Chondrocyte (in vitro differentiated cells): ENCODE measurements around the gene MACROD2. TPM values are rescaled to one million over a fixed set of nuclear protein-coding genes. Genes with fewer than 3 reads are reported as not detected.
A peak's percentile ranks its signal among the peaks of the same experiment; 100 is the strongest.
"Not testable (repeated sequence)": the region's sequence is repeated elsewhere in the genome, so short reads cannot be mapped to it uniquely, and the experiment has no call there.

ENCODE experiments used
- DNase-seq: peaks from one replicate; pipeline ENCODE4 v3.0.0; 2021; ENCODE audit warnings: mixed read lengths, low spot score
- H3K27ac Mint-ChIP-seq: one replicate; pipeline ENCODE4 v1.8.0; 2021; ENCODE audit warnings: mild to moderate bottlenecking, moderate library complexity, mixed read lengths; ENCODE audit not compliant: unreplicated experiment
- H3K27me3 Mint-ChIP-seq: 2 replicates; pipeline ENCODE4 v1.8.0; 2021; ENCODE audit warnings: low read depth, mixed read lengths
- H3K36me3 Mint-ChIP-seq: 2 replicates; pipeline ENCODE4 v1.8.0; 2021; ENCODE audit warnings: low read depth, mixed read lengths
- H3K4me1 Mint-ChIP-seq: 2 replicates; pipeline ENCODE4 v1.8.0; 2021; ENCODE audit warnings: low read depth, mild to moderate bottlenecking, mixed read lengths
- H3K4me3 Mint-ChIP-seq: one replicate; pipeline ENCODE4 v1.8.0; 2021; ENCODE audit warnings: mild to moderate bottlenecking, moderate library complexity, mixed read lengths; ENCODE audit not compliant: unreplicated experiment
- H3K9me3 Mint-ChIP-seq: 2 replicates; pipeline ENCODE4 v1.8.0; 2021; ENCODE audit warnings: low read depth, mixed read lengths
- CTCF ChIP-seq: fragments of 200-600 bp; sonication (generic); IDR thresholded peaks from 2 replicates; pipeline ENCODE4 v1.5.0; 2021; ENCODE audit warnings: antibody characterized with exemption, mild to moderate bottlenecking, moderate library complexity
- total RNA-seq: library from RNA; stranded (reverse); gene quantifications from 3 replicates; pipeline ENCODE4 v1.2.1, GENCODE V29; 2021

Gene MACROD2
- total RNA-seq, 1 donor from 2014 or later: 3.2 TPM

- no peak overlapping the region for H3K4me3 Mint-ChIP-seq
- no peak for DNase-seq
- no peaks in the 10 kb centered on the region for H3K36me3 Mint-ChIP-seq
- no peak for TF ChIP-seq CTCF
- H3K27me3 Mint-ChIP-seq: no peaks in the 10 kb centered on the region
- H3K27ac Mint-ChIP-seq: no peak overlapping the region
- no peaks in the 10 kb centered on the region for H3K4me1 Mint-ChIP-seq
- H3K9me3 Mint-ChIP-seq: peaks cover 15% of the 10 kb centered on the region
Observed at GRCh38 chr20:15977758-15978157, 1982.4 kb downstream of the MACROD2 start.

- DNase-seq, H3K9me3 Mint-ChIP-seq, H3K27me3 Mint-ChIP-seq, H3K4me1 Mint-ChIP-seq, H3K4me3 Mint-ChIP-seq, H3K36me3 Mint-ChIP-seq: not testable (repeated sequence)
- H3K27ac Mint-ChIP-seq: peak overlapping the region; percentile 69
Observed at GRCh38 chr20:15985494-15986368, 1990.4 kb downstream of the MACROD2 start.

- Mint-ChIP-seq H3K27me3 (peaks cover 4% of the 10 kb centered on the region), H3K4me3 (no peak overlapping the region), H3K36me3 (no peaks in the 10 kb centered on the region), H3K27ac (no peak overlapping the region), H3K4me1 (no peaks in the 10 kb centered on the region), H3K9me3 (no peaks in the 10 kb centered on the region)
- no peak for DNase-seq
- TF ChIP-seq CTCF: no peak
Observed at GRCh38 chr20:15986690-15987089, 1991.4 kb downstream of the MACROD2 start.

GRCh38 chr20:15991279-15991678 lies 1996.0 kb downstream of the MACROD2 start:
- peaks cover 6% of the 10 kb centered on the region for H3K9me3 Mint-ChIP-seq
- no peaks in the 10 kb centered on the region for H3K36me3 Mint-ChIP-seq
- H3K27ac Mint-ChIP-seq: no peak overlapping the region

GRCh38 chr20:15992564-15992963 lies 1997.2 kb downstream of the MACROD2 start:
- TF ChIP-seq CTCF: no peak
- Mint-ChIP-seq H3K9me3 (peaks cover 18% of the 10 kb centered on the region), H3K27ac (no peak overlapping the region), H3K36me3 (peaks cover 2% of the 10 kb centered on the region), H3K4me3 (no peak overlapping the region), H3K4me1 (no peaks in the 10 kb centered on the region), H3K27me3 (peaks cover 4% of the 10 kb centered on the region)
- no peak for DNase-seq

More at GRCh38 chr20:15991279-15991678, 1996.0 kb downstream of the MACROD2 start:
- Mint-ChIP-seq H3K4me1 (no peaks in the 10 kb centered on the region), H3K27me3 (peaks cover 4% of the 10 kb centered on the region), H3K4me3 (no peak overlapping the region)
- no peak for DNase-seq
- TF ChIP-seq CTCF: no peak

- TF ChIP-seq CTCF: no peak
- Mint-ChIP-seq H3K27me3 (no peaks in the 10 kb centered on the region), H3K4me3 (no peak overlapping the region), H3K27ac (no peak overlapping the region), H3K36me3 (peaks cover 2% of the 10 kb centered on the region), H3K4me1 (no peaks in the 10 kb centered on the region), H3K9me3 (peaks cover 32% of the 10 kb centered on the region)
- no peak for DNase-seq
Observed at GRCh38 chr20:16000112-16000511, 2004.8 kb downstream of the MACROD2 start.
